GM19395 (cell line): ENCODE data around the gene TMTC2.

Experiments used
- ATAC-seq: cut with Tn5 transposase; IDR thresholded peaks from one replicate; pipeline ENCODE4 v1.9.1; 2021; ENCODE audit warnings: mild to moderate bottlenecking, moderate library complexity; ENCODE audit not compliant: unreplicated experiment

Gene TMTC2

GRCh38 chr12:82682326-82682725, 4.4 kb upstream of the TMTC2 start:
- ATAC-seq: no peak

- ATAC-seq: no peak
Observed at GRCh38 chr12:82682851-82683261, 3.9 kb upstream of the TMTC2 start.

GRCh38 chr12:82685790-82686167, 927 bp upstream of the TMTC2 start:
- peak; percentile 68 for ATAC-seq

GRCh38 chr12:82687021-82688011, 610 bp downstream of the TMTC2 start:
- peak; percentile 43 for ATAC-seq

GRCh38 chr12:82688035-82688501, 1.4 kb downstream of the TMTC2 start:
- ATAC-seq: no peak

GRCh38 chr12:82688596-82688995, 1.9 kb downstream of the TMTC2 start:
- no peak for ATAC-seq

- no peak for ATAC-seq
Observed at GRCh38 chr12:82690006-82690405, 3.3 kb downstream of the TMTC2 start.

GRCh38 chr12:82691513-82691912, 4.8 kb downstream of the TMTC2 start:
- no peak for ATAC-seq

- no peak for ATAC-seq
Observed at GRCh38 chr12:82694276-82694675, 7.6 kb downstream of the TMTC2 start.

- no peak for ATAC-seq
Observed at GRCh38 chr12:82694970-82695369, 8.3 kb downstream of the TMTC2 start.

GRCh38 chr12:82695531-82695930, 8.8 kb downstream of the TMTC2 start:
- no peak for ATAC-seq

- ATAC-seq: no peak
Observed at GRCh38 chr12:82696543-82696942, 9.8 kb downstream of the TMTC2 start.

- no peak for ATAC-seq
Observed at GRCh38 chr12:82698708-82699564, 12.2 kb downstream of the TMTC2 start.

- no peak for ATAC-seq
Observed at GRCh38 chr12:82705774-82706173, 19.1 kb downstream of the TMTC2 start.

GRCh38 chr12:82708061-82708879, 21.6 kb downstream of the TMTC2 start:
- no peak for ATAC-seq

- ATAC-seq: no peak
Observed at GRCh38 chr12:82709794-82710355, 23.2 kb downstream of the TMTC2 start.

GRCh38 chr12:82710741-82711140, 24.0 kb downstream of the TMTC2 start:
- no peak for ATAC-seq

- no peak for ATAC-seq
Observed at GRCh38 chr12:82714427-82714826, 27.7 kb downstream of the TMTC2 start.

GRCh38 chr12:82721726-82722125, 35.0 kb downstream of the TMTC2 start:
- no peak for ATAC-seq

GRCh38 chr12:82723093-82723492, 36.4 kb downstream of the TMTC2 start:
- ATAC-seq: no peak
